Astrocyte (in vitro differentiated cells and primary cell): ENCODE results near the gene ZMYND19. TPM values are rescaled to one million over a fixed set of nuclear protein-coding genes. Genes with fewer than 3 reads are reported as not detected.
"Not testable (repeated sequence)": the region's sequence is repeated elsewhere in the genome, so short reads cannot be mapped to it uniquely, and the experiment has no call there.

Source experiments
- DNase-seq: peaks from one replicate; pipeline ENCODE4 v3.0.0-alpha.2; 2010; ENCODE audit warnings: low read depth
- FAIRE-seq: peaks from 2 replicates; lab custom pipeline; 2011; peaks lifted over from hg19 to GRCh38; lab: Jason Lieb, UNC
- H2AFZ ChIP-seq: 2 replicates; pipeline ENCODE4 v1.6.0; 2012; ENCODE audit warnings: low read depth, low read length, inconsistent platforms
- H3K27ac ChIP-seq: 2 replicates; pipeline ENCODE4 v1.5.1; 2011; ENCODE audit warnings: low read depth, low read length, inconsistent platforms
- H3K27me3 ChIP-seq: 2 replicates; pipeline ENCODE4 v1.6.0; 2011; ENCODE audit warnings: low read length, inconsistent platforms; ENCODE audit not compliant: insufficient read depth
- H3K36me3 ChIP-seq: 2 replicates; pipeline ENCODE4 v1.5.1; 2011; ENCODE audit warnings: low read length, inconsistent platforms; ENCODE audit not compliant: insufficient read depth
- H3K4me1 ChIP-seq: 2 replicates; pipeline ENCODE4 v1.5.1; 2011; ENCODE audit warnings: low read length, inconsistent platforms; ENCODE audit not compliant: insufficient read depth
- H3K4me2 ChIP-seq: 2 replicates; pipeline ENCODE4 v1.6.0; 2012; ENCODE audit warnings: low read length, inconsistent platforms
- H3K4me3 ChIP-seq: 2 replicates; pipeline ENCODE4 v1.5.1; 2011; ENCODE audit warnings: low read depth, mild to moderate bottlenecking, low read length, inconsistent platforms; ENCODE audit not compliant: insufficient read depth
- H3K79me2 ChIP-seq: 2 replicates; pipeline ENCODE4 v1.6.0; 2012; ENCODE audit warnings: mild to moderate bottlenecking, low read length, inconsistent platforms; ENCODE audit not compliant: insufficient read depth
- H3K9ac ChIP-seq: 2 replicates; pipeline ENCODE4 v1.6.0; 2012; ENCODE audit warnings: mild to moderate bottlenecking, low read length, inconsistent platforms
- H3K9me3 ChIP-seq: 2 replicates; pipeline ENCODE4 v1.5.1; 2012; ENCODE audit warnings: low read depth, mild to moderate bottlenecking, low read length, inconsistent platforms; ENCODE audit not compliant: insufficient read depth
- H4K20me1 ChIP-seq: 2 replicates; pipeline ENCODE4 v1.6.0; 2012; ENCODE audit warnings: low read length, inconsistent platforms; ENCODE audit not compliant: insufficient read depth
- H3K27ac Mint-ChIP-seq: one replicate; pipeline ENCODE4 v1.8.0; 2021; ENCODE audit warnings: mild to moderate bottlenecking, mixed read lengths; ENCODE audit not compliant: unreplicated experiment
- H3K27me3 Mint-ChIP-seq: one replicate; pipeline ENCODE4 v1.8.0; 2021; ENCODE audit warnings: low read depth, mixed read lengths; ENCODE audit not compliant: unreplicated experiment
- H3K36me3 Mint-ChIP-seq: one replicate; pipeline ENCODE4 v1.8.0; 2021; ENCODE audit warnings: low read depth, mixed read lengths; ENCODE audit not compliant: unreplicated experiment
- H3K4me1 Mint-ChIP-seq: one replicate; pipeline ENCODE4 v1.8.0; 2021; ENCODE audit warnings: low read depth, mixed read lengths; ENCODE audit not compliant: unreplicated experiment
- H3K4me3 Mint-ChIP-seq: one replicate; pipeline ENCODE4 v1.8.0; 2021; ENCODE audit warnings: mild to moderate bottlenecking, moderate library complexity, mixed read lengths; ENCODE audit not compliant: unreplicated experiment
- H3K9me3 Mint-ChIP-seq: one replicate; pipeline ENCODE4 v1.8.0; 2021; ENCODE audit warnings: mild to moderate bottlenecking, mixed read lengths; ENCODE audit not compliant: unreplicated experiment
- EZH2 ChIP-seq: IDR thresholded peaks from 2 replicates; pipeline ENCODE4 v1.6.1; 2012; ENCODE audit warnings: mild to moderate bottlenecking, low read length, inconsistent platforms; ENCODE audit not compliant: insufficient read depth
- total RNA-seq: library from RNA; stranded (reverse); gene quantifications from 2 replicates; pipeline ENCODE4 v1.2.1, GENCODE V29; 2021
- TF ChIP-seq, protein P1 (sequence below): IDR thresholded peaks from 2 replicates; pipeline ENCODE4 v1.5.1; 2011; ENCODE audit warnings: low read depth, mild to moderate bottlenecking, inconsistent platforms, low read length, moderate library complexity; ENCODE audit not compliant: insufficient read depth

ZMYND19 gene
- total RNA-seq, 1 donor from 2014 or later: 34.0 TPM

- Mint-ChIP-seq H3K27ac (no peak overlapping the region), H3K9me3 (no peaks in the 10 kb centered on the region), H3K4me1 (peaks cover 27% of the 10 kb centered on the region), H3K36me3 (peaks cover 3% of the 10 kb centered on the region), H3K4me3 (no peak overlapping the region), H3K27me3 (no peaks in the 10 kb centered on the region)
- no peak for DNase-seq
- H3K4me1 ChIP-seq: peaks cover 2% of the 10 kb centered on the region
- H3K79me2 ChIP-seq: peaks cover 97% of the 10 kb centered on the region
- FAIRE-seq: no peak
- H3K4me3 ChIP-seq: no peak overlapping the region
- peaks cover 80% of the 10 kb centered on the region for H4K20me1 ChIP-seq
- H3K9me3 ChIP-seq: no peaks in the 10 kb centered on the region
- H3K9ac ChIP-seq: no peak overlapping the region
- no peaks in the 10 kb centered on the region for H3K27me3 ChIP-seq
- no peak overlapping the region for H3K27ac ChIP-seq
- H2AFZ ChIP-seq: no peak overlapping the region
- H3K36me3 ChIP-seq: no peaks in the 10 kb centered on the region
- no peak overlapping the region for H3K4me2 ChIP-seq
- TF ChIP-seq, protein P1, sequence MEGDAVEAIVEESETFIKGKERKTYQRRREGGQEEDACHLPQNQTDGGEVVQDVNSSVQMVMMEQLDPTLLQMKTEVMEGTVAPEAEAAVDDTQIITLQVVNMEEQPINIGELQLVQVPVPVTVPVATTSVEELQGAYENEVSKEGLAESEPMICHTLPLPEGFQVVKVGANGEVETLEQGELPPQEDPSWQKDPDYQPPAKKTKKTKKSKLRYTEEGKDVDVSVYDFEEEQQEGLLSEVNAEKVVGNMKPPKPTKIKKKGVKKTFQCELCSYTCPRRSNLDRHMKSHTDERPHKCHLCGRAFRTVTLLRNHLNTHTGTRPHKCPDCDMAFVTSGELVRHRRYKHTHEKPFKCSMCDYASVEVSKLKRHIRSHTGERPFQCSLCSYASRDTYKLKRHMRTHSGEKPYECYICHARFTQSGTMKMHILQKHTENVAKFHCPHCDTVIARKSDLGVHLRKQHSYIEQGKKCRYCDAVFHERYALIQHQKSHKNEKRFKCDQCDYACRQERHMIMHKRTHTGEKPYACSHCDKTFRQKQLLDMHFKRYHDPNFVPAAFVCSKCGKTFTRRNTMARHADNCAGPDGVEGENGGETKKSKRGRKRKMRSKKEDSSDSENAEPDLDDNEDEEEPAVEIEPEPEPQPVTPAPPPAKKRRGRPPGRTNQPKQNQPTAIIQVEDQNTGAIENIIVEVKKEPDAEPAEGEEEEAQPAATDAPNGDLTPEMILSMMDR: no peak
- TF ChIP-seq EZH2: no peak
Observed at GRCh38 chr9:137631345-137632229, 41.3 kb upstream of the ZMYND19 start.

DNA sequence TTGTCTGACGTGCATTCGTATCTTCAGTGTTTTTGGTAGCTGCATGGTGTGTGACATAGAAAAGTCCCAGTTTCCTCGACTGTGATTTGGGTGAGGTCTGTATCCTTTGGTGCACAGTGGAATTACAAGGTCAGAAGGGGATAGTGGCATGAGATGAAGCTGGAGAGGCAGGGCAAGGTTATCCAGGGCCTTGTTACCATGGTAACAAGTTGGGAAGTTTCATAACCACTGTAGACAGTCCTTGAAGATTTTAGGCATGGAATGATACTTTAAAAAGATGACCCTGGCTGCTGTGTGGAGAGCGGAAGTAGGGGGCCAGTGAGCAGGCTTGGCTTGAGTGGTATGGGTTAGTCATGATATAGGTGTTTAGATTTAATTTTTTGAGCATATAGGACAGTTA lies 40.4 kb upstream of the ZMYND19 start:
- no peaks in the 10 kb centered on the region for H3K27me3 Mint-ChIP-seq
- Histone ChIP-seq H2AFZ (no peak overlapping the region), H3K79me2 (peaks cover 96% of the 10 kb centered on the region), H4K20me1 (peaks cover 78% of the 10 kb centered on the region), H3K4me1 (peaks cover 2% of the 10 kb centered on the region), H3K4me2 (no peak overlapping the region), H3K36me3 (no peaks in the 10 kb centered on the region), H3K27me3 (no peaks in the 10 kb centered on the region), H3K27ac (no peak overlapping the region), H3K4me3 (no peak overlapping the region), H3K9me3 (no peaks in the 10 kb centered on the region), H3K9ac (no peak overlapping the region)
- H3K36me3 Mint-ChIP-seq: peaks cover 3% of the 10 kb centered on the region
- TF ChIP-seq, protein P1: no peak
- no peak for TF ChIP-seq EZH2
- H3K4me3 Mint-ChIP-seq: no peak overlapping the region
- no peak for FAIRE-seq
- no peak for DNase-seq
- no peaks in the 10 kb centered on the region for H3K9me3 Mint-ChIP-seq
- no peak overlapping the region for H3K27ac Mint-ChIP-seq
- peaks cover 27% of the 10 kb centered on the region for H3K4me1 Mint-ChIP-seq

- no peak overlapping the region for H3K27ac Mint-ChIP-seq
- no peak overlapping the region for H3K27ac ChIP-seq
Observed at GRCh38 chr9:137630126-137630525, 39.8 kb upstream of the ZMYND19 start.

GRCh38 chr9:137627406-137627805 lies 37.1 kb upstream of the ZMYND19 start:
- not testable (repeated sequence) for H3K27me3 ChIP-seq, H3K9me3 ChIP-seq, H3K4me3 Mint-ChIP-seq, H3K36me3 Mint-ChIP-seq, H3K27ac Mint-ChIP-seq, H3K9ac ChIP-seq, H3K9me3 Mint-ChIP-seq, H3K4me3 ChIP-seq, H3K27me3 Mint-ChIP-seq, DNase-seq, H3K4me1 ChIP-seq, H3K36me3 ChIP-seq, FAIRE-seq, H3K27ac ChIP-seq, H3K4me2 ChIP-seq, H2AFZ ChIP-seq
- H3K4me1 Mint-ChIP-seq: peaks cover 19% of the 10 kb centered on the region
- peaks cover 99% of the 10 kb centered on the region for H3K79me2 ChIP-seq
- peaks cover 88% of the 10 kb centered on the region for H4K20me1 ChIP-seq

More at GRCh38 chr9:137630126-137630525, 39.8 kb upstream of the ZMYND19 start:
- H3K9me3 Mint-ChIP-seq: no peaks in the 10 kb centered on the region
- Histone ChIP-seq H3K4me1 (peaks cover 2% of the 10 kb centered on the region), H3K9ac (no peak overlapping the region), H3K4me3 (no peak overlapping the region), H3K36me3 (no peaks in the 10 kb centered on the region), H2AFZ (no peak overlapping the region), H4K20me1 (peaks cover 82% of the 10 kb centered on the region), H3K9me3 (no peaks in the 10 kb centered on the region), H3K79me2 (peaks cover 98% of the 10 kb centered on the region), H3K4me2 (no peak overlapping the region), H3K27me3 (no peaks in the 10 kb centered on the region)
- H3K4me1 Mint-ChIP-seq: peaks cover 27% of the 10 kb centered on the region
- FAIRE-seq (no peak), DNase-seq (no peak)
- H3K27me3 Mint-ChIP-seq: no peaks in the 10 kb centered on the region
- peaks cover 5% of the 10 kb centered on the region for H3K36me3 Mint-ChIP-seq
- H3K4me3 Mint-ChIP-seq: peak overlapping the region; percentile 51
- TF ChIP-seq EZH2: no peak
